PC-9 (cell line): ENCODE results near the gene DOLK.

Source experiments
- EZH2 ChIP-seq: fragments of 200-600 bp; sonication (generic); IDR thresholded peaks from 2 replicates; pipeline ENCODE4 v1.8.0; 2017; ENCODE audit warnings: antibody characterized with exemption, low read depth
- TF ChIP-seq, protein P1 (sequence below): fragments of 200-600 bp; sonication (generic); conservative IDR thresholded peaks from 2 replicates; pipeline ENCODE4 v1.6.1; 2017; ENCODE audit warnings: mixed run types, antibody characterized with exemption, mild to moderate bottlenecking, moderate library complexity

DNA sequence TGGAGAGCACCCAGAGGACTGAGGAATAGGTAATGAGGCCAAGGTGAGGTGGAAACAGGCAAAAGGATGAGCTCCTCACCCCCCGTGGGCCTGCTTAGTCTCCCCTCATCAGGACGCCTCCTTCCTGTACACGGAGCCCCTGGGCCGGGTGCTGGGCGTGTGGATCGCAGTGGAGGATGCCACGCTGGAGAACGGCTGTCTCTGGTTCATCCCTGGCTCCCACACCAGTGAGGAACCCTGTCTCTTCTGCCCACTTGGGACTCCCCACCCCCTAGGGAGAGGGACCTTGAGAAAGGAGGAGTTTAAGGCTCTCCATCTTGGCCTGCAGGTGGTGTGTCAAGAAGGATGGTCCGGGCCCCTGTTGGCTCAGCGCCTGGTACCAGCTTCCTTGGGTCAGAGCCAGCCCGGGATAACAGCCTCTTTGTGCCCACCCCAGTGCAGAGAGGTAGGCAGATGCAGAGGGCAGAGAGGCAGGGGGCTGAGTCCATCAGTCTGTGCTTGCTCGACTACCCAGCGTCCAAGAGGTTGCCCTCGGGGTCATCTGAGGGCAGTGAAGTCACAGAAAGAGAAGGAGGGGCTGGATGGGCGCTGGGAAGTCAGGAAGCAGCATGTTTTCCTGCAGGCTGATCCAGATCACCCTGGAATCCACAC is 7.0 kb downstream of the DOLK start:
- TF ChIP-seq, protein P1, sequence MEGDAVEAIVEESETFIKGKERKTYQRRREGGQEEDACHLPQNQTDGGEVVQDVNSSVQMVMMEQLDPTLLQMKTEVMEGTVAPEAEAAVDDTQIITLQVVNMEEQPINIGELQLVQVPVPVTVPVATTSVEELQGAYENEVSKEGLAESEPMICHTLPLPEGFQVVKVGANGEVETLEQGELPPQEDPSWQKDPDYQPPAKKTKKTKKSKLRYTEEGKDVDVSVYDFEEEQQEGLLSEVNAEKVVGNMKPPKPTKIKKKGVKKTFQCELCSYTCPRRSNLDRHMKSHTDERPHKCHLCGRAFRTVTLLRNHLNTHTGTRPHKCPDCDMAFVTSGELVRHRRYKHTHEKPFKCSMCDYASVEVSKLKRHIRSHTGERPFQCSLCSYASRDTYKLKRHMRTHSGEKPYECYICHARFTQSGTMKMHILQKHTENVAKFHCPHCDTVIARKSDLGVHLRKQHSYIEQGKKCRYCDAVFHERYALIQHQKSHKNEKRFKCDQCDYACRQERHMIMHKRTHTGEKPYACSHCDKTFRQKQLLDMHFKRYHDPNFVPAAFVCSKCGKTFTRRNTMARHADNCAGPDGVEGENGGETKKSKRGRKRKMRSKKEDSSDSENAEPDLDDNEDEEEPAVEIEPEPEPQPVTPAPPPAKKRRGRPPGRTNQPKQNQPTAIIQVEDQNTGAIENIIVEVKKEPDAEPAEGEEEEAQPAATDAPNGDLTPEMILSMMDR = no peak
- no peak for TF ChIP-seq EZH2
